Fibroblast of lung (primary cell): ENCODE results near the gene TMEM154.

Experiments used
- CTCF ChIP-seq, 2 donors: IDR thresholded peaks in 1 of 2; conservative IDR thresholded peaks in 1 of 2; 1 replicate in 1 of 2; 2 replicates in 1 of 2; pipeline ENCODE4 v1.5.1; 2011 to 2012; ENCODE audit warnings: low read length in 2 of 2, control low read depth in 1 of 2, inconsistent platforms in 1 of 2, low read depth in 1 of 2, mild to moderate bottlenecking in 1 of 2
- EZH2 ChIP-seq: IDR thresholded peaks from 2 replicates; pipeline ENCODE4 v1.5.1; 2012; ENCODE audit warnings: low read length, control low read depth, mild to moderate bottlenecking; ENCODE audit errors: missing control alignments

GRCh38 chr4:152633118-152633517, 46.7 kb downstream of the TMEM154 start:
- no peak for TF ChIP-seq CTCF (conservative IDR thresholded peaks at IDR 0.05 in 1 of 2, IDR thresholded peaks at IDR 0.05 in 1 of 2; ENCODE audit: low read depth in 1 of 2, low read length in 2 of 2)
- no peak for TF ChIP-seq EZH2
